ENCODE data around the gene ID2. TPM values are rescaled to one million over a fixed set of nuclear protein-coding genes. Genes with fewer than 3 reads are reported as not detected.
"Not testable (repeated sequence)": the region's sequence is repeated elsewhere in the genome, so short reads cannot be mapped to it uniquely, and the experiment has no call there.

The ID2 gene
- total RNA-seq, 1 donor from 2014 or later = 31.3 TPM

DNA sequence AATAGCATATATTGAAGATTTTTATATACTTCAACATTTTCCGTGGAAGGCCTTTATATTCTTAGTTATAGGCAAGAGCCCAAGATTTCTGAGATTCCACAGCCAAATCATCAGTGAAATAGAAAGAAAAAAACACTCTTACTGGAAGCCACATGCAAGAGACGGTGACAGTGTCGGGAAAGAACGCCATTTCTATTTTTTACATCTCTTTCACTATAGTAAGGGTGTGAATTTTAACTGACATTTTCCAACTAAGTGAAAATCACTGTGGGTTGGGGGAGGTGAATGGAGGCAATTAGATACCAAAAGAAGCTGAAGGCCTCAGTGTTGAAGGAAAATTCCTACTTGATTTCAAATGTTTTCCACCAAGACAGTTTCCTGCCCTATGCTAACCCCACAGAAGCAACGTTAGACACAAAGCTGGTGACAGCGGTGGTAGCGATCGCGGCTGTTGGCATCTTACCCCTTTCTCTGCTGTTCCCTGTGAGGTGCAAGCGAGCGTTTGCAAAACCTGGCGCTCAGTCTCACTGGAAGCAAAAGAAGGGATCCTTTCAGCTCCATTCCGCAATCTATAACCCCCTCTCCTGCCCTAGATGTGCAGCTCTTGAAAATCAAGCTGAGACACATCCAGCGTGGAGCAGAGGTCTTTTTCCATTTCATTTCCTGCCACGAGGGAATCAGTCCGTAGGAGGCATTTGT lies 20.0 kb downstream of the ID2 start:
- intact Hi-C loops (cut with DNase I) = no loop called here
- ATAC-seq (no peak), DNase-seq (ENCODE audit: missing footprints) (no peak)

DNA sequence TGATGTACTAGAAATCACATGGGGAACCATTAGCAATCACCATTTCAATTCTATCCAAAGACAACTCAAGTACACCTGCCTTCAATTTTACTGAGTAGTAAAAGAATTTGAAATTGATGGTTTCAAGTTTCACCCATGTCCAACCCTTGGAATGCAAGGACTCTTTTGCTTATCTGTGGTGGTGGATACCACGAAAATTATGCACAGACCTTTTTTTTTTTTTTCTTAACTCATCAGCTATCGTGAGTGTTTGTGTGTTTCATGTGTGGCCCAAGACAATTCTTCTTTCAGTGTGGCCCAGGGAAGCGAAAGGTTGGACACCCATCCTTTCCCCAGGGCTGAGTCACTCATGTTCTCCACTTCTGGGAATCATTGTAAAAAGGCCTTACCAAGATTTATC lies 23.1 kb downstream of the ID2 start:
- DNase-seq (ENCODE audit: missing footprints) (no peak), ATAC-seq (no peak)
- intact Hi-C loops (cut with DNase I) = no loop called here

DNA sequence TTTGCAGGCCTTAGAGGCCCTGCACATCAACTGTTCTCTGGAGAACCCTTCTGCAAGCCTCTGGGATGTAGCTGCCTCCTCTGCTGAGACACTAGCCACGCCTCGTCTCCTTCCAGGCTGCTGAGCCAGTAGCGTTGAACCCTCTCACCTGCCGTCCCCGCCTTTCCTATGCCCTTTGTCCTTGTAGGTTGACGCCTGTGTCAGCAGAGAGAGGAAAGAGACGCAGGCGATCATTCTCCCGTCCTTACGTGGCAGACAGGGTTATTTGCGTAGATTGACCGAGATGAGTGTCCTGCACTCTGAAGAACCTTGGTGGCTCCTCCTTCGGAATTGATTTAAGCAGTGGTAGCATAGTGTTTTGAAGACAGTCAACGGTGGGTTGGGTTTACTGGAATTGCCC lies 27.8 kb downstream of the ID2 start:
- no peak for DNase-seq (ENCODE audit: missing footprints)
- ATAC-seq = no peak
- intact Hi-C loops (cut with DNase I) = no loop called here

DNA sequence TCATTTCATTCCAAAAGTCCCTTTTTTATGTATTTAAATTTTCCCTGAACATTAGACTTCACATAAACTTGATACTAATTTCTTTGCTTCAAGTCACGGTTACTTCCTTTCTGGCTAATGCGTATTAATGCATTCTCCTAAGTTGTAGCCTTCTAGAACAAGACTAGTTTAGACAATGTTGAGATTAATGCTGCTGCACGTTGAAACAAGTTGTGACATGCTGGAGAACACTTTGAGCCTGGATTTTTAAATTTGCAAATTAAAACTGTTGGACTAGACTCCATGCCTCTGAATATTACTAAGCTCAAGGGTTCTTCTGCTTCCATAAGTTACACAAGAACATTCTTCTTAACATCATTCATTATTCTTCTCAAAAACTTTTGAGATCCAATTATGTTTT lies 29.1 kb downstream of the ID2 start:
- intact Hi-C loops (cut with DNase I) = no loop called here
- ATAC-seq (no peak), DNase-seq (ENCODE audit: missing footprints) (no peak)

DNA sequence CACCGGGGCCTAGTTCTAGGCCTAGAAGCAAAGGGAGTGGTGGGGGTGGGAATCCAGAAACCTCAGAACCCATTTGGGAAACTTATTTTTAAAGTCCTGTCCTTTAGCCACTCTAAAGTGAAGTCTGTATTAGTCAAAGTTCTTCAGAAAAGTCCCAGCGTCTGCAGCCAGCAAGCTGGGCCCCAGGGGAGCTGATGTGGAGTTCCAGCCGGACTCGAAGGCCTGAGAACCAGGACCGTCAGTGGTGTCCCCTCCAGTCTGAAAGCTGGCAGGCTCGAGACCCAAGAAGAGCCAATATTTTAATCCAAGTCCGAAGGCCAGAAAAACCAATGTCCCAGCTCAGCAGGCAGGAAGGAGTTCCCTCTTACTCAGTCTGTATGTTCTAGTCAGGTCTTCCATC lies 32.4 kb downstream of the ID2 start:
- intact Hi-C loops (cut with DNase I) = no loop called here
- peak; percentile 78 for DNase-seq (ENCODE audit: missing footprints)

DNA sequence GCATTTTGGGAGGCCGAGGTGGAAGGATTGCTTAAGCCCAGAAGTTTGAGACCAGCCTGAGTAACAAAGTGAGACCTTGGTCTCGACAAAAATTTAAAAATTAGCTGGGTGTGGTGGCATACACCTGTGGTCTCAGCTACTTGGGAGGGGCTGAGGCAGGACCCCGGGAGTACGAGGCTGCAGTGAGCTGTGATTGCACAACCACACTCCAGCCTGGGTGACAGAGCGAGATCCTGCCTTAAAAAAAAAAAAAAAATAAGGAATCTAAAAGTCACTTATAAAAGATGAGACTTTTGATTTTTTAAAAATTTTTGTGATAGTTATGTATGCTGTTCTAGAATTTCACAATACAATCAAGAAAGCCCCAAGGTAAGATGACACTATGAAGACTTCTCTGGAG lies 33.1 kb downstream of the ID2 start:
- intact Hi-C loops (cut with DNase I) = no loop called here
- no peak for ATAC-seq
- no peak for DNase-seq (ENCODE audit: missing footprints)

More for the DNA sequence above, 32.4 kb downstream of the ID2 start:
- ATAC-seq = peak; percentile 67

DNA sequence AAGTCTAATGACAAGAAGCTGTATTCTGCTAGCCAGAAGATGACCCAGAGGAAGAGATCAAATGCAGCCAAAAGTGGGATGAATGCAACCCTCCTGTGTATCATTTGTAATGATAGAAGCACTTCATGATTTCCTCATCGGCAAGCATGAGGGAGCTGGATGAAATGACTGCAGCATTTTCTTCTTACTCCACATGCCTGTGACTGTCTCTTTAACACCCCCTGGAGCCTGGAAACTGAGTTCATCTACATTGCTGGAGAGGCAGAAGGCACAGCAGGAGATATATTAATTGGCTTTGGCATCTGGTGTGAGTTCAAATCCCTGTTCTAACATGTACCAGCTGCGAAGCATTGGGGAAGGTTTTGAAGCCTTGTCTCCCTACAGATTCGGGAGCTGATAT lies 37.7 kb downstream of the ID2 start:
- ATAC-seq = no peak

DNA sequence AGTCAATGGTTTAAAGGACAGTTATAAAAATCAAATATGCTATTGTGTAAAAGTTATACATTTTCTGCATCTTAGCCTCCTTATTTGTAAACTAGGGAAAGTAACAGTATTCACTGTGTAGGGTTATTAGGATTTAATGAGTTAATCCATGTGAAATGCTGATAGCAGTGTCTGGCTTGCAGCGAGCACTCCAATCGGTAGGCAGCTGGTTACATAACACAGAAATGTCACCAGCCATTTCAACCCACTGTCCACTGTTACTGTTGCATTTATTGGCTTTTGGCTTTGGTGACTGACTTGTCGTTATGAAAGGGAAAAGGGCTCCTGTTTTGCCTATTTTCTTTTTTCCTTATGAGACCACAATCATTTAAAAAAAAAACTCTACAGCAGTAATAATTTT lies 38.9 kb downstream of the ID2 start:
- intact Hi-C loops (cut with DNase I) = no loop called here
- DNase-seq (ENCODE audit: missing footprints) = no peak
- no peak for ATAC-seq

More for the DNA sequence above, 37.7 kb downstream of the ID2 start:
- intact Hi-C loops (cut with DNase I) = no loop called here
- no peak for DNase-seq (ENCODE audit: missing footprints)

DNA sequence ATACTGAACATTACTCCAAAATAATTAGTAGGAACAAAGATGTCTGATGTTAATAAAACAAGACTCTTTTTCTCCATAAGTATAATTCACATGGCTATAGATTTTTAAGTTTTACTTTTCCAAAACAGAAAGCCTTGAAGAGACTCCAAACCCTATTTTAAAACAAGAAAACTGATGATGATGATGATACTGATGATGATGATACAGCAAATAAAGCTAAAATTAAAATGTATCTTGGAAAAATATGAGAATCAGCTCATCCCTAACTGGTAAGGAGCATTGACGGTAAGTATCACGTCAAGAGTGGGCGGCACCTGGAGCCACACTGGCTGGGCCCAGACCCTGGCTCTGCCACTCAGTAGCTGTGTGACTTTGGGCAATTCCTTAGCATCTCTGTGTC lies 39.6 kb downstream of the ID2 start:
- ATAC-seq (no peak), DNase-seq (ENCODE audit: missing footprints) (no peak)
- intact Hi-C loops (cut with DNase I) = no loop called here

DNA sequence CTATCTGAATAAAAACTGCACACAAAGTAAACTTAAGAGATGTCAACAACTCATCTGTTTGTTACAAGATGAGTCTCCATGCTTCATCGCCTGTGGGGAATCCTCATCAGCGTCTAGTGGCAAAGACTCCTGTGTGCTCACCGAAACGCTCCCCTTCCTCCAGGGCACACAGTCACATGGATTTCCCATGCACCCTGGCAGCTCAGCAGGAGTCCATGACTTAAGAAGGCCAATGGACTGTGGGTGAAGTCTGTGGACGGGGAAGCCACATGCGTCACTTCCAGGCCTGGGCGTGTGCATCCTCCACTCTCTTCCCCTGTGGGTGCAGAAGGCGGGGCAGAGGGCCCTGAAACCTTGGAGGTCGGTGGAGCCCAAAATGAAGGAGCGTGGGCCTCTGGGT lies 41.1 kb downstream of the ID2 start:
- ATAC-seq = no peak
- no peak for DNase-seq (ENCODE audit: missing footprints)
- intact Hi-C loops (cut with DNase I) = no loop called here

DNA sequence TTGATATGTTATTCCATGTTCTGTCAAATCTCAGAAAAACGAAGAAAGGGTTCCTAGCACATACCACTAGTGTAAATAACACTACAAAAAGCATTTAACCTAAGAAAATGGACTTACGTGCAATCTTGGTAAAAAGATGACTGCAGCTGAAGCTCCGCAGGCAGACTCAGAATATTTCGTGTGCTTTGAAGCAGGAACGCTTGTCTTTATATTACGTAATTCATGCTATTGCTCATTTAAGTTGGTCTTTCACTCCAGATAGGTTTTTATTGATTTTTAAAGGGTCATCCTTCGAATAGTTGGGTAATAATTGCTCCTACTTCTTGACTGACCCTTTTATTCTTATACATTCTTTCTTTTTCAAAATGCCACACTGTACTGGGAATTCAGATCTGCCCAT lies 44.0 kb downstream of the ID2 start:
- intact Hi-C loops (cut with DNase I) = no loop called here
- DNase-seq (ENCODE audit: missing footprints) = no peak
- ATAC-seq = no peak

DNA sequence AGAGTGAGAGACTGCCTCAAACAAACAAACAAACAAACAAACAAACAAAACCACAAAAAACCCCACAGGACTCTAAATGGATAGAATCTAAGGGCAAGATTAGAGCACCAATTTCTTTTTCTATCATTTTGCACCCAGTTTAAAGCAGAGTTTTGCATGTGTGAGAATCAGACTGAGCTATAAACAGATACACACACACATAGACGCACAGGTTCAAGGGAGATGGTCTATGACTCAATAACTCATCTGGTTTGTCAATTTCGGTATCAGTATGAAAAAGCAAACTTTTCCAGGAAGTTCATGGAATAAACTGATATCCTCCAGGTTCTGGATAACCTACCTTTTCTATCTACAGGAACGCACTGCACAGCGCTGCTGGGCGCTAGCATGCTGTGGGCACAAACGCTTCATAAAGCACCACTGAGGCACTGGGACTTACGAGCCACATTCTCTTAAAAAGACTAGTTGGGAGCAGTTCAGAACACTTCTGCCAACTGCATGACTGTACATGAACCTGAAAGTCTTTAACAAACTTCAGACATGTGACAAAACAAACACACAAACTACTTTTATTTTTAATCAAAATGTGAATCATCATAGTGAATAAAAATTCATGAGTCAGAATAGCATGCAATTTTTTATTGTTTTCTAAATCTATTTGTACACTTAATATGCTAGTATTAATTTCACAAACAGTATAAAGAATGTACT lies 46.6 kb downstream of the ID2 start:
- intact Hi-C loops (cut with DNase I) = no loop called here
- ATAC-seq (no peak), DNase-seq (ENCODE audit: missing footprints) (no peak)

DNA sequence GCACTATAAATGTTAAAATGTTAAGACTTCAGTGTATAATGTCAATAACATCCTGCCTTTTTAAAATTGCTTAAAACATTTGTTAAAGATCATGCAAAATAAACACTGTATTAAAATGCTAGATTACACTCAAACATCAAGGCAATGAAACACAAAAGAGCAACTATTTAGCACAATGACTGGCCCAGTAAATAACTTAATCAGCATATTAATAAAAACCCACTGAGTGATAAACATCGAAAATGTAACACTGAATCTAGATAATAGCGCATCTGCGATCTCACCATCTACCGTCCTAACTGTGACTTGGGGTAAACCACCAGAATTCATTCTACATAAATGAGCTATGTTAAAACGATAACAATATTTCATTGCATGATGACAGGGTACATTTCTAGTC lies 47.2 kb downstream of the ID2 start:
- ATAC-seq; intact Hi-C loops (cut with DNase I); DNase-seq (ENCODE audit: missing footprints): not testable (repeated sequence)

DNA sequence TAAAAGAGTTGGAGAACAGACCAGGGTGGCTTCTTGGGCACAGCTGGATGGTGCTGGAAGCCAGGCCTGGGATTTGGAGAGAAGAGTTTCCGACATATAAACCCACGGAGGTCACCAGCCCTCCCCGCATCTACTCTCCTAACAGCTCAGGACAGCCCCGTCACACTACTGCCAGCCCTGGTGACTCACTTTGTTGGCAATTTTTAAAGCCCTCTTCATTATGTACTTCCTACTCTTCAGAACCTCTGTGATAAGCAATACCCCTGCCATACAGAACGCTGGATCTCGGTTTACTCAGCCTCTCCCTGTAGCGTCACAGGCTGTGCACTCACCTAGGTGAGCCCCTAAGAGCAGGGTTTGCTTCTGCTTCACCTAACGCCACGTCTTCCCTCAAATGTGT lies 48.1 kb downstream of the ID2 start:
- ATAC-seq (peak; percentile 94), DNase-seq (ENCODE audit: missing footprints) (no peak)
- intact Hi-C loops (cut with DNase I) = no loop called here

DNA sequence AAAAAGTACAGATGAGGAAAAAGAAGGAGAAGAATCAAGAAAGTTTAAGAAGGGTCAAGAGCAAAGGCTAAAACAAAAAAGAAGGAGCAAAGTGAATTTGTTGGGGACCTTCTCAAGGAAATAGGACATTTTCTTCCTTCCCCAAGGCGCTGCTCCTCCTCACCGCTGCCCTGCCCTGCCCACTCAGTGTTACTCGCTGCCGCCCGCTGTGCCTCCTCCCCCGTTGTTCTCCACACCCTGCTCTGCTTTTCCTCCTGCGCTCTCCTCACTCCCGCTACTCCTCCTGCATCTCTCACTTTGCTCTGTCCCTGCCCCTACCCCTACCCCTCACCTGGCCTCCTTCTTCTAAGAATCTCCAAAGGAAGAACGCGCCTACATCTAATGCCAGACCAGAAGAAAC lies 50.7 kb downstream of the ID2 start:
- intact Hi-C loops (cut with DNase I) = no loop called here
- ATAC-seq (no peak), DNase-seq (ENCODE audit: missing footprints) (no peak)

Other genes with a start within 250 kb of the ID2 start
- gene KIDINS220, start 155.6 kb downstream of the ID2 start, total RNA-seq = 49.0 TPM